NCI-H2107 treated with DMSO at 0.1 percent for 48 hours (cell line): ENCODE results near the gene GRWD1.

Source experiments
- DNase-seq: peaks from one replicate; lab custom pipeline; 2025; ENCODE audit not compliant: unreplicated experiment; lab: John Stamatoyannopoulos, UW

The GRWD1 gene

GRCh38 chr19:48421548-48421947 is 24.2 kb upstream of the GRWD1 start:
- no peak for DNase-seq

DNA sequence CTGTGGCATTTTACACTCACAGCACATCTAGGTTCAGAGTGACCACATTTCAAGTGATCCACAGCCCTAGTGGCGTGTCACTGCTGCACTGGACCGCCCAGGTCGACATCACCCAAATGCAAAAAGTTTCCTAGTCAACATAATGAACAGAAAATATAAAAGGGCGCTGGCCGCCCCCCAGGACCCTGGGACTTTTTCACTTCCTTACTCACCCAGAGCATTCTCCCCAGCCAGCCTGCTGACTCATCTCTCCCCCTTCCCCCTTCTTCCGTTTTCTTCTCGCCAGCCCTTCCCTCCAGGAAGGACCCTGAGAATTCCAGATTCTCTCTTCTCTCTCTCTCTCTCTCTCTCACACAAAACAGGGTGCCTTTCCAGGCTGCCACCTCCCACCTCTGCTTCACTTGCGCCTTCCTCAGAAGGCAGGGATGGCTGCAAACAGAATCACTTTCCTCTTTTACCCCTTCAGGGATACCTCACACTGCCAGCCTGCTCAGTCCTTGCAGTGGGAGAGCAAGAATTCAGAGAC is 21.0 kb upstream of the GRWD1 start:
- no peak for DNase-seq

- no peak for DNase-seq
Observed at GRCh38 chr19:48428670-48429069, 17.1 kb upstream of the GRWD1 start.

GRCh38 chr19:48433337-48433736 is 12.4 kb upstream of the GRWD1 start:
- DNase-seq = no peak

DNA sequence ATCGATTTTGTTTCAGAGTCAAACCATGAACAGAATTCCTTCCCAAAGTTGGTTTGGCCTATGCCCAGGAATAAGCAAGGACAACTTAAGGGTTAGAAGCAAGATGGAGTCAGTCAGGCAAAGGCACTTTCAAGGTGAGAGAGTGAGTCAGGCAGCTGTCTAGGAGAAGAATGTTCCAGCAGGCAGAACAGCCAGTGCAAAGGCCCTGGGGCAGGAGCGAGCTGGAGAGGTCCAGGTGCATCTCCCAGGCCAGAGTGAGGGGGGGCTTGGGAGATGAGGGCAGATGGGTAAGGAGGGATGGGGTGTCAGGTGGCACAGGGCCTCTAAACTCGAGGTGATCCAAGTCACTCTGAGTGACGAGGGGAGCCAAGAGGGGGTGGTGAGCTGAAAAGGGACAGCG is 9.2 kb upstream of the GRWD1 start:
- DNase-seq = no peak

DNA sequence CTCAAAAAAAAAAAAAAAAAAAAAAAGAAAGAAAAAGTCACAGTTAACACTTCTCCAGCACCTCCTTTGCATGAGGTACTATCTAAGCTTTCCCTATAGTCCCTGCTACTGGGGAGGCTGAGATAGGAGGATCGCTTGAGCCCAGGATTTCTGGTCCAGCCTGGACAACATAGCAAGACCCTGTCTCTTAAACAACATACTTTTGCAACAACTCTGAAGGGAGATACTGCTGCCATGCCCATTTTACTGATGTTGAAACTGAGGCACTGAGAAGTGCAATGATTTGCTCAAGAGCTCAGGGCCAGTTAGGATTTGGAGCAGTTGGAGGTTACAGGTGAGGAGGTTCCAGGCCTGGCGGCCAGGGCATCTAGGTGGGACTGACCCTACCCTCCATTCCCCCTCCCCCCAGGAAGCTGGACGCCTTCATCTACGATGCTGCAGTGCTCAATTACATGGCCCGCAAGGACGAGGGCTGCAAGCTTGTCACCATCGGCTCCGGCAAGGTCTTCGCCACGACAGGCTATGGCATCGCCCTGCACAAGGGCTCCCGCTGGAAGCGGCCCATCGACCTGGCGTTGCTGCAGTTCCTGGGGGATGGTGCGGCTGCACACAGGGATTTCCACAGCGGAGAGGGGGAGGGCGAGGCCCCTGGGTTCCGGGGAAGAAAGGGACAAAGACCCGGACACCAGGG is 4.3 kb upstream of the GRWD1 start:
- DNase-seq = no peak

- DNase-seq = no peak
Observed at GRCh38 chr19:48442116-48443035, 3.4 kb upstream of the GRWD1 start.

GRCh38 chr19:48443256-48443655 is 2.5 kb upstream of the GRWD1 start:
- DNase-seq = no peak

DNA sequence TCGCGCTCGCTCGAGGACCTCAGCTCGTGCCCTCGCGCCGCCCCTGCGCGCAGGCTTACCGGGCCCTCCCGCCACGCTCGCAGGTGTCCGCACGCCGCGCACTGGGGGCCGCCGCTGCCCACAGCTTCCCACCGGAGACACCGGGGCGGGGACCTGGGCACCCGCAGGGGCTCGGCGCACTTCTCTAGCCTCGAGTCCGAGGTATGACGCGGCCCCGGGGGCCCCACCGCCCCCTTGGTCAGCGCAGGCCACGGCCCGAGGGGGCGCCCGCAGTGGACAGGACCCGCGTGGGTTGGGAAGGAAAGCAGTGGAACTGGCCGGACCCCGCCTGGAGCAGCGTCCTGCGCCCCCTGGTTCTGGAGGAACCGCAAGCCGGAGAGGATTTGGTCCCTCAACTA is 2.1 kb upstream of the GRWD1 start:
- DNase-seq = no peak

DNA sequence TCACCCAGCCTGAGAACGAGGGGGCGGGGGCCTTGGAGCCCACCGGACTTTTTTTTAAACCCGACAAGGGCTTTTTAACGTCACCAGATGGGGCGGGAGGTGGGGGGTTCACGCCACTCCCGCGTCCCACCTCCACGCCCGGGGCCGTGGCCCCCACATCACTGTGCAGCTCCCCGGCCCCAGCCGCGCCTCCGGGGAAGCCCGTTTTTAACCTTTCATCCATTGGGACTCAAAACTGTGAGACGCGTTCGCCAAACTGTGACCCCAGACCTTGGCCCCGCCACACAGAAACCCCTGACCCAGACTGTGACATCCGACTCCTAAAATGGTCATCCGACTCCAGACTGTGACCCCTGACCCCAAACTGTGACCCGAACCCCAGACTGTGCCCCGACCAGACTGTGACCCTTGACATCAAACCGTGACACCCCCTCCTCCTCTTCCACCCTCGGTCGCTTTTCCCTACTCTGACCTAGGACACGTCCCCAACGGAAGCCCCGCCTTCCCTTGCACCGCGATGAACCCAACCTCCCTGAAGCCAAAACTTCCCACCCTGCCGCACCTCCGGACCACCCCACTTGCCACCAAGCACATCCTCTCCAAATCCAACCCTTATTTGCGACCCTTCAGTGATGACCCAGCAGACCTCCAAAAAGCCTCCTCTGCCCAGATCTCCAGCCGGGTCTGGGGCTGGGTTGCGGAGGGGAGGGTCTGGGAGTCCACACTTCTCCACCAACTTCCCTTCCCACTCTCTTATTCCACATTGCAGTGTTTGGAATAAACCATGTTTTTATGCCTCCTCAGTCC is 1.5 kb upstream of the GRWD1 start:
- DNase-seq = no peak

DNA sequence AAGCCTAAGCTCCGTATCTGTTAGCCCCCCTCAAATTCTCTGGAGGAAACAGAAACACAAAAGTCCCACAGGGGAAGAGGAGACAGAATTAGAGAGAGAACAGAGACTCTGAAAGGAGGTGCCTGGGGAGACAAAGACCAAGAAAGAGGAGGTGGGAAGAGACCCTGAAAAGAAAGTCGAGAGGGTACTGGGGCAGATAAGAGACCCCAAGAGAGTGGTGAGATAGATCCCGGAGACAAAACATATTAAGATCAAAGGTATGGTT is 915 bp upstream of the GRWD1 start:
- no peak for DNase-seq

- DNase-seq = peak; percentile 76
Observed at GRCh38 chr19:48445256-48445605, 552 bp upstream of the GRWD1 start.

DNA sequence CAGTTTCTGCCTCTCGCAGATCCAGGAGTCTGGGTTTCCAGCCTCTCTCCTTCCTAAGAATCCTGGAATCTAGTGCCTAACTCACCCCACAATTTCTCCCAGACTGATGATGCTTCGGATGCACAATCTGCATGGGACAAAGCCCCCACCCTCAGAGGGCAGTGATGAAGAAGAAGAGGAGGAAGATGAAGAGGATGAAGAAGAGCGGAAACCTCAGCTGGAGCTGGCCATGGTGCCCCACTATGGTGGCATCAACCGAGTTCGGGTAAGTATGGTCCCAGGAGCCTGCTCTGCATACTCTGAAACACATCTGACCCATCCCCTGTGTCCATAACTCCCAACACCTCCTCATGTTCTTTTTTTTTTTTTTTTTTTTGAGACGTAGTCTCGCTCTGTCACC is 796 bp downstream of the GRWD1 start:
- DNase-seq = no peak

GRCh38 chr19:48448563-48448962 is 2.8 kb downstream of the GRWD1 start:
- no peak for DNase-seq

DNA sequence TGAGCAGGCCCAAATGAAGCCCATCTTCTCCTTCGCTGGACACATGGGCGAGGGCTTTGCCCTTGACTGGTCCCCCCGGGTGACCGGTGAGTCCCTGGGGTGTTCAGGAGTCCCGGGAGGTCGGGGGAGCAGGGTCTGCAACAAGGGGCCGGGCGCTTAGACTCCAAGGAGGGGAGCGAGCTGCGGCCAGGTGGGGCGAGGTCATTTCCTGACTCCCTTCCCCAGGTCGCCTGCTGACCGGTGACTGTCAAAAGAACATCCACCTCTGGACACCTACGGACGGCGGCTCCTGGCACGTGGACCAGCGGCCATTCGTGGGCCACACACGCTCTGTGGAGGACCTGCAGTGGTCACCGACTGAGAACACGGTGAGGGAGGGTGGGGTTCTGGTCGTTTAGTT is 4.7 kb downstream of the GRWD1 start:
- DNase-seq = no peak

GRCh38 chr19:48450863-48451262 is 5.1 kb downstream of the GRWD1 start:
- DNase-seq = no peak

DNA sequence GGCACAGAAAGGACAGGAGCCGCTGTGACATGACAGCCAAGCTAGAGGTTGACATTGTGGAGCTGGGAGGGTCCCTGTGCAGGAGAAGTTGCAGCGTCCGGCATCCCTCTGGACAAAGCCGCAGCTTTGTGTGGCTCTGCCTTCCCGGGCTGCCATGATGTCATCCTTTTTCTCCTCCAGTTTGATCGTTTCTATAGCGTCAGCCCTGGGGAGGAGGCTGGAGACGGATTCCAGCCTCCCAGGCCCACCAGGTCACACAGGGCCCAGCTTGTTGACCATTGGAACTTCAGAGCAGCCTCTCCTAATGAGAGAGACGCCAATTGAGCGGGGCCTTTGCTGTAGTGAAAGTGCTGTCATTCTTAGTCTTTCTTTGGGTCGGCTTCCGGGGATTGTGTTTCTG is 5.8 kb downstream of the GRWD1 start:
- no peak for DNase-seq

GRCh38 chr19:48452289-48453190 is 6.8 kb downstream of the GRWD1 start:
- no peak for DNase-seq

DNA sequence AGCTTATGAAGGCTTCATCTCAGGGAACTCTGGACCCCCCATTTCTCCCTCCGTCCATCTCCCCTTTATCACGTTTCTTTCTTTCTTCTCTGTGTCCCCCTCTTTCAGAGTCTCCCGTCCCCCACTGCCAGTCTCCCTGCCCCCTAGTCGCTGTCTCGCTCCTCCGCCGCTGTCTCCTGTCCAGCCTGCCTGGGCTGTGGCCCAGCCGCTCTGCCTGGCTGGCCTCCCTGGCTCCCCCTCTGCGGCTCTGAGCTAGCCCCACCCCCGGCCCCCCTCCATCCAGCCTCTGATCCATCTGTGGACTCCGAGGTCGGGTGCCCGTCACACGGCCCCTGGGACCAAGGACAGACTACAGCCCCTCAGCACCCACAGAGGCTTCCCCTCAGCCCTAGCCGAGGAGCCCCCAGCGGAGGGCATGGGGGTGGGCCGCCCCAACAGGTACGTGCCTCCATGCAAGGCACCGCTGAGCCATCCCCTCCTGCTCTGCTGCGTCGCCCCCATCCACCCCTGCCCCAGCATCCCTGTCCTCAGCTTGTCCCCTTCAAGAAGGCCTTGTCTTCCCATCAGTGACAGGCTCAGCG is 8.5 kb downstream of the GRWD1 start:
- no peak for DNase-seq

DNA sequence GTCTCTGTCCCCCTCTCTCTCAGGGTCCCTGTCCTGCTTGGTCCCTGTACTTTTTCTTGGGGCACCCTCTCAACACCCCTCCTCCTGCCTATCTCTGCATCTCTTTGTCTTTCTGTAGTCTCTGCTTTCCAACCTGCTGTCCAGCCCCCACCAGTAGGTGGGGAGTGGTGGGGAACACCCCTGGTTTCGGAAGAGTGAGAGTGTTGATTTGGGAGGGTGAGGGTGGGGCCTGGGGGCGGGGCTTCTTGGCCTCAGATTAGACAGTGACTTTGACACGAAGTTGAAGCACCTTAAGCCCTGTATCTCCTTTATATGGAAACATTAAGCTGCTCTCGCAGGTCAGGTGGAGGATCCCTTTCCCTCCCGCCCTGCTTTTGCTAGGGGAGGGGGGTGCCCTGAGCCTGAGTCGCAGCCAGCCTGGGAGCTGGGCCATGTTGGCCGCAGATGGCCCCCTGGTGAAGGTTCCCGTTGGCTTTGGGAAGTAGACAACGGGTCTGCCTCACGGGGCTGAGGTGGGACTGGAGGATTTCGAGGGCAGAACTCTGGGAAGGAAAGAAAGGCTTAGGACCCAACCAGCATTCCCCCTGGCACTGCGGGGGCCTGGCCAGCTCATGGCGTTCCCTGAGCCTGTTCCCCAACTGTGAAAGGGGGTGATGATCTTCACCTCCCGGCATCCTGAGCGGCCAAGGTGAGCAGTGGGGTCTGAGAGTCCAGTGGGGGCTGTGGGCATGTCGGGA is 9.6 kb downstream of the GRWD1 start, which contains the start of gene KCNJ14:
TSS of gene KCNJ14 (plus strand) at position 404 of the 737 bp plus-strand sequence. CDS start 6,151 bp downstream, outside the sequence.
- DNase-seq = no peak
